GM18951 (cell line): ENCODE measurements around the gene POLR2E.
A peak's percentile ranks its signal among the peaks of the same experiment; 100 is the strongest.

Source experiments
- POLR2A ChIP-seq: IDR thresholded peaks from 4 replicates; pipeline ENCODE4 v1.6.1; 2011; ENCODE audit warnings: mild to moderate bottlenecking; ENCODE audit not compliant: insufficient read length, insufficient read depth; ENCODE audit errors: extremely low read depth
- in situ Hi-C: fragments of 300-500 bp; cut with MboI; formaldehyde crosslinking; loops from one replicate; pipeline ENCODE4 v1.12.0; 2022; ENCODE audit warnings: low sequenced_read_pairs, mixed read lengths, inconsistent platforms; ENCODE audit not compliant: unreplicated experiment

The POLR2E gene

GRCh38 chr19:1090731-1091543 is 4.2 kb downstream of the POLR2E start:
- in situ Hi-C loops = no loop called here
- TF ChIP-seq POLR2A = no peak

- in situ Hi-C loops = no loop called here
- TF ChIP-seq POLR2A = no peak
These were observed 5.3 kb downstream of the POLR2E start for GRCh38 chr19:1089891-1090290.

GRCh38 chr19:1089126-1089771 is 5.9 kb downstream of the POLR2E start:
- peak; percentile 21 for TF ChIP-seq POLR2A
- in situ Hi-C loops = no loop called here

GRCh38 chr19:1088416-1089010 is 6.7 kb downstream of the POLR2E start:
- in situ Hi-C loops = no loop called here
- no peak for TF ChIP-seq POLR2A

- peak; percentile 49 for TF ChIP-seq POLR2A
- in situ Hi-C loops = no loop called here
These were observed 7.3 kb downstream of the POLR2E start for GRCh38 chr19:1087813-1088415.

- in situ Hi-C loops = no loop called here
- peak; percentile 21 for TF ChIP-seq POLR2A
These were observed 8.6 kb downstream of the POLR2E start for GRCh38 chr19:1086613-1087012.

GRCh38 chr19:1085676-1086442 is 9.3 kb downstream of the POLR2E start:
- in situ Hi-C loops = no loop called here
- TF ChIP-seq POLR2A = peak; percentile 7

- TF ChIP-seq POLR2A = no peak
- in situ Hi-C loops = no loop called here
These were observed 10.0 kb downstream of the POLR2E start for GRCh38 chr19:1085053-1085658.

- in situ Hi-C loops = no loop called here
- peak; percentile 0 for TF ChIP-seq POLR2A
These were observed 10.9 kb downstream of the POLR2E start for GRCh38 chr19:1084024-1084868.

GRCh38 chr19:1082928-1083816 is 12.0 kb downstream of the POLR2E start:
- in situ Hi-C loops = no loop called here
- no peak for TF ChIP-seq POLR2A
